Lower leg skin (tissue), 4 donors: ENCODE results near the gene TMEM45A. TPM values are rescaled to one million over a fixed set of nuclear protein-coding genes. Genes with fewer than 3 reads are reported as not detected.

Experiments used
- DNase-seq, 2 donors: peaks; one replicate each; pipeline ENCODE4 v3.0.0-alpha.2; 2019; ENCODE audit warnings: low spot score in 2 of 2
- H3K4me3 ChIP-seq: fragments of 200-600 bp; sonication (generic); 2 replicates; pipeline ENCODE4 v1.5.1; 2017; ENCODE audit warnings: mild to moderate bottlenecking, low read depth; ENCODE audit not compliant: poor library complexity, severe bottlenecking
- CTCF ChIP-seq, 3 donors: fragments of 450-650 bp; IDR thresholded peaks; one replicate each; pipeline ENCODE4 v1.5.1; 2016; ENCODE audit warnings: antibody characterized with exemption in 3 of 3, mild to moderate bottlenecking in 3 of 3, moderate library complexity in 2 of 3
- POLR2A ChIP-seq, 2 donors: fragments of 450-650 bp; IDR thresholded peaks; one replicate each; pipeline ENCODE4 v1.6.1; 2016 to 2017; ENCODE audit warnings: antibody characterized with exemption in 2 of 2, mild to moderate bottlenecking in 1 of 2, moderate library complexity in 1 of 2
- WGBS, 2 donors: methylation state at CpG; one replicate each; pipeline ENCODE4 v1.1.5; 2018; 5-methylcytosine and 5-hydroxymethylcytosine counted together
- intact Hi-C: fragments of 100-400 bp; cut with DNase I; formaldehyde crosslinking; loops from one replicate; pipeline ENCODE4 v1.15.0; 2023; ENCODE audit warnings: low total_unique reads
- total RNA-seq, 4 donors: library from RNA; depleted of rRNA; stranded (reverse); fragments of >200 nt; gene quantifications; one replicate each; pipeline ENCODE4 v1.1.0, GENCODE V29; 2016

Gene TMEM45A
- total RNA-seq, 4 donors from 2014 or later = 421 to 1,097 (median 707) TPM

- H3K4me3 ChIP-seq = no peak overlapping the region
- no peak for TF ChIP-seq POLR2A (IDR thresholded peaks at IDR 0.05)
- TF ChIP-seq CTCF (IDR thresholded peaks at IDR 0.05) = no peak
- intact Hi-C loops = no loop called here
- DNase-seq = no peak
These were observed 61.9 kb downstream of the TMEM45A start for GRCh38 chr3:100554373-100554676.

- no peak for TF ChIP-seq POLR2A (IDR thresholded peaks at IDR 0.05)
- TF ChIP-seq CTCF (IDR thresholded peaks at IDR 0.05) = no peak
- intact Hi-C loops = no loop called here
These were observed 64.4 kb downstream of the TMEM45A start for GRCh38 chr3:100556673-100557310.

GRCh38 chr3:100558233-100558632 lies 65.8 kb downstream of the TMEM45A start:
- no peak for DNase-seq
- WGBS, 2 donors = 94 to 95% methylated on average over 7 of the region's 7 CpGs
- intact Hi-C loops = no loop called here

More at GRCh38 chr3:100556673-100557310, 64.4 kb downstream of the TMEM45A start:
- whole genome bisulfite sequencing, 2 donors = 40 to 49% methylated on average over 2 of the region's 2 CpGs
- H3K4me3 ChIP-seq = no peak overlapping the region
- DNase-seq = peak in 1 of 2 donors; percentile 58

GRCh38 chr3:100560426-100560825 lies 68.0 kb downstream of the TMEM45A start:
- no peak overlapping the region for H3K4me3 ChIP-seq
- no peak for TF ChIP-seq POLR2A (IDR thresholded peaks at IDR 0.05)
- TF ChIP-seq CTCF (IDR thresholded peaks at IDR 0.05) = no peak
- intact Hi-C loops = no loop called here
- WGBS, 2 donors = 75 to 78% methylated on average over 4 of the region's 4 CpGs
- no peak for DNase-seq

More at GRCh38 chr3:100558233-100558632, 65.8 kb downstream of the TMEM45A start:
- H3K4me3 ChIP-seq = no peak overlapping the region
- TF ChIP-seq POLR2A (IDR thresholded peaks at IDR 0.05) (no peak), CTCF (IDR thresholded peaks at IDR 0.05) (no peak)

- 34 to 36% methylated on average over 7 of the region's 7 CpGs for WGBS, 2 donors
- H3K4me3 ChIP-seq = no peak overlapping the region
- TF ChIP-seq CTCF (IDR thresholded peaks at IDR 0.05) = no peak
- no peak for TF ChIP-seq POLR2A (IDR thresholded peaks at IDR 0.05)
- intact Hi-C loops = no loop called here
- no peak for DNase-seq
These were observed 69.2 kb downstream of the TMEM45A start for GRCh38 chr3:100561459-100562158.
